T-helper 1 cell treated with Interleukin-12 subunit alpha and Interleukin-12 subunit beta and Interleukin-4 antibody, amounts not matched to agents 30 μg/mL and 1 μg/mL, for 36 hours (primary cell): ENCODE results near the gene CD151.
A peak's percentile ranks its signal among the peaks of the same experiment; 100 is the strongest.

Experiments
- H3K27ac Mint-ChIP-seq: one replicate; pipeline ENCODE4 v1.8.0; 2021; ENCODE audit warnings: mild to moderate bottlenecking, mixed read lengths
- H3K27me3 Mint-ChIP-seq: one replicate; pipeline ENCODE4 v1.8.0; 2021; ENCODE audit warnings: low read depth, mixed read lengths
- H3K36me3 Mint-ChIP-seq: one replicate; pipeline ENCODE4 v1.8.0; 2021; ENCODE audit warnings: low read depth, mixed read lengths
- H3K4me1 Mint-ChIP-seq: one replicate; pipeline ENCODE4 v1.8.0; 2021; ENCODE audit warnings: low read depth, mixed read lengths
- H3K4me3 Mint-ChIP-seq: one replicate; pipeline ENCODE4 v1.8.0; 2021; ENCODE audit warnings: mild to moderate bottlenecking, moderate library complexity, mixed read lengths
- H3K9me3 Mint-ChIP-seq: one replicate; pipeline ENCODE4 v1.8.0; 2021; ENCODE audit warnings: mixed read lengths

CD151 gene

DNA sequence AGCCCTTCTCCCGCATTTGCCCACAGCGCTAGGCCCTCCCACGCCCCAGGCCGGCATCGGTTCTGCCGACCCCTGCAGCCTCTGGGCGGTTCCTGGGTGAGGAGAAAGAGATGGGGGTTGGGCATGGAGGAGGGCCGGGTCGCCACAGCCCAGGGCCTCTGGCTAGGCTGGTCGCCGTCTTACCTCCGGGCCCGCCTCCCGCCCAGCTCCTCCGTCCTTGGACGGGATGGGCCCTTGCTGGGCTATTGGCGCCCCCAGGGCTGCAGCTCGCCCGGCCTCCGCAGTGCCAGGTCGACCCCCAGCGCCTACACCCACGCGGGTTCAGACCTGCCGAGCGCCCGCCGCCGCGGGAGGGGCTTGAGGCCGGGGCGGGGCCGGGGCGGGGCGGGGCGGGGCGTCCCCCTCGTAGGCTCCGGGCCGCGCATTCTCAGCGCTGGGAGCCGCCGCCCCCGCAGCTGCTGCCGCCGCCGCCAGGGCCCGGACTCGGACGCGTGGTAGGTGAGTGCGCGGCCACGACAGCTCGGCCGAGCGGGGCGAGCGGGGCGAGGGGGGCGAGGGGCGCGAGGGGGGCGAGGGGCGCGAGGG is at the start of gene CD151:
TSS of gene CD151 (plus strand) at position 424 of the 585 bp plus-strand sequence. CDS start 3,118 bp downstream, outside the sequence.
- H3K4me1 Mint-ChIP-seq, result peaks cover 3% of the 10 kb centered on the region

DNA sequence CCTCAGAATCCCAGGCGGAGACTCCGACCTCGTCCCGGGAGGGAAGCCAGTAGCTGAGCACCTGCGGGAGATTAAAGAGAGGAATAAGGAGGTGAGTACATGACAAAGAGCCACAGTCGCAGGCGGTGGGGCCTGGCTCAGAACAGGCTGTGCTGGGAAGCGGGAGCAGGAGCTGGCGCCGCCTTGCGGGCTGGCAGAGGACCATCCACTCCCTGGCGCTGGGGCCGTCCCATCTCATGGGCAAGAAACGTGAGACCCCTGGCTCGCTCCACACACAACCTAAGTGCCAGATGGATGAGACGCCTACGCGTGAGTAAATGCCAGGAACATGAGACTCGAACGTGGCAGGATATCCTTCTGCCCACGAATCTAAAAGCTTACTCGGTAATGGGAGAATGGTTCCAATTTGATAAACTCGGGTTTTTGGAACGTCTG is 49.2 kb upstream of the CD151 start:
- no peaks in the 10 kb centered on the region for H3K9me3 Mint-ChIP-seq
- no peak overlapping the region for H3K27ac Mint-ChIP-seq
- no peak overlapping the region for H3K4me3 Mint-ChIP-seq
- peaks cover 5% of the 10 kb centered on the region for H3K36me3 Mint-ChIP-seq
- H3K4me1 Mint-ChIP-seq, result no peaks in the 10 kb centered on the region
- H3K27me3 Mint-ChIP-seq, result no peaks in the 10 kb centered on the region

More for the DNA sequence above, at the start of gene CD151:
- Mint-ChIP-seq H3K27me3 (peaks cover 39% of the 10 kb centered on the region), H3K4me3 (peak within 1 kb of the TSS; percentile 67), H3K27ac (no peak within 1 kb of the TSS), H3K9me3 (no peaks in the 10 kb centered on the region), H3K36me3 (peaks cover 1% of the 10 kb centered on the region)

DNA sequence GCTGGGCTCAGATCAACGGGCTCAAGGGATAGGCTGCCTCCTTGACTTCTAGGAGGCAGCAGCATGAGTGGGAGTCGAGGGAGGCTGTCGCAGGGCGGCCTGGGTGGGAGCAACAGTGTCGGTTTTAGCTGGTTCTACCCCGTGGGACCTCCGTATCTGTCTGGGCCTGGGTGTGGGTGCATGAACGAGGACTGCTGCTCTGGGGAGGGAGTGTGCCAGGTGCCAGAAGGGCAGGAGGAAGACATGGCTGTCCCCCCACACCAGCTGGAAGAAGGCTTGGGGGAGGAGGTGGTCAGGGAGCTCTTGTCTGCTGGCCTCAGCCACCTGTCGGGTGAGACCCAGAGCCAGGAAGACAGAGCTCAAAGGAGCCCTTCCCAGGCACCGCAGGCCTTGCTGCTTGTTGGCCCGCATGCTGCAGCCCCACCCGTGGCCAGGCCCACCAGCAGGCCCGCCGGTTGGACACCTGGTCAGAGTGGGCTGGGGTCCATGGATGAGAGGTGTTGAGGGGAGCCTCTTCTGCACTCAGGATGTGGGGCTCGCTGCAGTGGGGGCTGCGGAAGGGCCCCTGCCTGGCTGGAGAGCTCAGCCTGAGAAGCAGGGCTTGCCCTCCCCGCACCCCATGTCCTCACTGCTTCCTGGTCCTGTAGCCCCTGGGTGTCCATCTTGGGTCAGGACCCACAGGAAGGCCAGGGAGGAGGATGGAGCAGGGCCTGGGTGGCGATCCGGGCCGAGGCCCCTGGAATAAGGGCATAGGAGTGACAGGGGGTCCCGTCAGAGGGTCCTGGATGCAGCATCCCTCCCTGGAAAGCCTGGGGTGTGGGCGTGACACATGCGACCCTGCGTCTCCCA is 46.3 kb upstream of the CD151 start:
- Mint-ChIP-seq H3K4me1 (no peaks in the 10 kb centered on the region), H3K36me3 (peaks cover 5% of the 10 kb centered on the region), H3K4me3 (no peak overlapping the region), H3K27ac (no peak overlapping the region), H3K9me3 (no peaks in the 10 kb centered on the region), H3K27me3 (no peaks in the 10 kb centered on the region)

DNA sequence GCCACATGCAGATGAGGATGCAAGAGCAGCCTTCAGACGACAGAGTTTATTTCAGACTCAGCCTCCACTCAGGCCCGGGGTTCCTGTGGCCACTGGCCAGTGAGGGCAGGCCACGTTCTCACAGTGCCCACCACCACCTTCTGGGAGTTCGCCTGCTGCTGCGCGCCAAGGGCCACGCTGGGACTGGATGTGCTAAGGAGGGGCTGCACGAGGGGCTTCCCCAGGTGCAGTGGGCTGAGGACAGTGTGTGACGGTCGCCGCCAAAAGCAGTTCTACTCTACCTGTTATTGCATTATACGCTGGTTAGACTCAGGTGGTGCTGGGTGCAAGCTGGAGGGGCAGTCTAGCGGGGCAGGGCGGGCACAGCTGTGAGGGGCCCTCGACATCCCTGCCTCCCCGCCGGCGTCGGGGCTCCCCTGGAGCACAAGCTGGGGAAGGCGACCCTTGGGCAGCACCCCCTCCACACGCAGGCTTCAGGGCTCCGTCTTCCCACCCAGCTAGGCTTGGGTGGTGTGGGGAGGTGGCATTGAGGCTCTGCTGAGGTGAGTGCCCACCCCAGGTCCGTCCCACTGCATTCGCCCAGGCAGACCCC is 45.6 kb upstream of the CD151 start:
- Mint-ChIP-seq H3K9me3 (no peaks in the 10 kb centered on the region), H3K27ac (no peak overlapping the region), H3K4me3 (no peak overlapping the region), H3K36me3 (peaks cover 5% of the 10 kb centered on the region), H3K27me3 (no peaks in the 10 kb centered on the region), H3K4me1 (no peaks in the 10 kb centered on the region)

DNA sequence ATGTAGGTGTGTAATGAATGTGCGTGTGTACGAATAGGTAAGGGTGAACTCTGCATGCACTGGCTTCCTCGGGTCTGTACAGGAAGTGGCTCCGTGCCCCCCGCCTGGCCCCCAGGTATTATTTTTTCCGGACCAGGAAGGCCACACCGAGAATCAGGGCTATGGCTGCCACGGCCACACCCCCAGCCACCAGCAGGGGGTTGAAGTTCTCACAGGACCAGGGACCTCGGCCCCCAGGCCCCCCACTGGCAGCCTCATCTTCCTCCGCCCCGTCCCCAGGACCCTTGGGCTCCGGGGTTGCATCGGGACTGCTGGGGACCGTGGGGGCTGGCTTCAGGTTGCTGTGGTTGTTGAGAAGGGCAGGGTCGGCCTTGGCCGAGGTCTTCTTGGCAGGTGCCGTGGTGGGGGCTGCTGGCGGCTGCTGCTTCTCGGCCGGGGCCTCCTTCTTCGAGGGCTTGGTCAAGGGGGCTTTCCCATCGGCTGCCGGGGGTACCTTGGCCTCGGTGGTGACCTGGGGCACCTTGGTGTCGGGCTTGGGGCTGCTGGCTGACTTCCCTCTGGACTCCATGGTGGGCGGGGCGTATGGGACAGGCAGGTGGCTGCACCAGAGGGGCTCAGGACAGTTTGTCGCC is 44.6 kb upstream of the CD151 start:
- no peaks in the 10 kb centered on the region for H3K9me3 Mint-ChIP-seq
- H3K27ac Mint-ChIP-seq, result no peak overlapping the region
- H3K36me3 Mint-ChIP-seq, result peaks cover 5% of the 10 kb centered on the region
- H3K27me3 Mint-ChIP-seq, result no peaks in the 10 kb centered on the region
- no peak overlapping the region for H3K4me3 Mint-ChIP-seq
- H3K4me1 Mint-ChIP-seq, result no peaks in the 10 kb centered on the region

DNA sequence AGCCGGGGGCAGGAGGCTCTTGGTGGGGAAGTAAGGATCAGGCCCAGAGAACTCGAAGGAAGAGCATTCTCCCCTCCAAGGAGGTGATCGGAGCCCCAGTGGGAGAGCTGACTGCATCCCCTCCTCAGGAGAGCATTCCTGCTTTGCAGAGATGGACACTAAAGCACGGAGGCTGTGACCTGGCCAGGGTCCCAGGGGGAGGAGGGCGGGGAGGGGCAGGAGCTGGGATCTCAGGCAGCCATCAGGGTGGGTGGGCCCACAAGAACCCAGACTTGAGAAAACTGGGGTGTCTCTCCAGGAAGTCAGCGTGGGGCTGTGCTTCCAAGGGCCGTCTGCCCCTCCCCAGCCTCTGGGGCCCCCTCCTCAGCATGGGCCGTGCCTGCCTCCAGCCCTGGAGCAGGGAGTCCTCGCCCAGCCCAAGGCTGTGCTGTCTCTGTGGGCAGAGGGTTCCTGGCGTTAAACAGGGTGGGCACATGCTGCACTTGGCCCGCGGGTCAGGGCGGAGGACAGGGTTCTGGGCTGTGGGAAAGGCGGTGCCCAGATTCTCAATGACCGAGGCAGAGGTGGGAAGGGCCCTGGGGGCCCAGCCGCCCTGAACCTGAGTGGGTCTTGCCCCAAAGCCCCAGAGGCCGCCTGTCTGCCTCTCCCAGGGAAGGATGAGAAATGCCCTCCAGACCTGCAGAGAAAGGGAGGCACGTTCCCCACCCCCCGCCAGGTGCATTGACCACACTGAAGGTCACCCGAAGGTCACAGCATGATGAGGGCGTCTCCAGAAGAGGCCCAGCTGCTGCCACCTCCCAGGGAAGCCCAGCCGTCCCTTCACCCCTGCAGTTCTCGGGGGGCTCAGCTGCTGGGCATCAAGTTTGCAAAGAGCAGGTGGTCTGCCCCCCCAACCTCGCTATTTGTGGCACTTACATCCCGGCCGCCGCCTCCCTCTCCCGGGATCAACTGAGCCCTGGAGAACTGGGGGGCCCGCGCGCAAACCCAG is 43.5 kb upstream of the CD151 start:
- H3K27ac Mint-ChIP-seq, result no peak overlapping the region
- no peaks in the 10 kb centered on the region for H3K4me1 Mint-ChIP-seq
- peaks cover 3% of the 10 kb centered on the region for H3K36me3 Mint-ChIP-seq
- no peaks in the 10 kb centered on the region for H3K9me3 Mint-ChIP-seq
- no peaks in the 10 kb centered on the region for H3K27me3 Mint-ChIP-seq
- H3K4me3 Mint-ChIP-seq, result peak overlapping the region; percentile 21

DNA sequence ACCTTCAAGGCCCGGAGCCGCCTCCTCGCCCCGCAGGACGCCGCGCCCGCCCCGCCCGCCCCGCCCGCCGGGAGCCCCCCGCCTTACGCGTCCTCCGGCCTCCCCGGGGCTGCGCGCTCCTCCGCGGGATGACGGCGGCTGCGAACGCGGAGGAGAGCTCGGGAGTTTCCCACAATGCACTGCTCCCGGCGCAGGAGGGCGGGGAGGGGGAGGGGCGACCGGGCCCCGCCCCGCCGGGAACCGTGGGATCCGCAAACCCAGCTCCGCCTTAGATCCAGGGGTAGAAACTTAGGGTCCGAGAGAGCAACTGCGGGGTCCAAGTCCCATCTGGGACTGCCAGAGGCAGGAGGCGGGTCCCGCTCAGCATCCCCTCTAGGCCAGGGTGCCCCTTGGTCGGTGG is 42.8 kb upstream of the CD151 start, which contains the start of gene CEND1:
TSS of gene CEND1 (minus strand) at position 148 of the 400 bp plus-strand sequence. CDS start 1,514 bp downstream, outside the sequence.
- peak within 1 kb of the TSS; percentile 21 for H3K4me3 Mint-ChIP-seq
- H3K27me3 Mint-ChIP-seq, result no peaks in the 10 kb centered on the region
- H3K36me3 Mint-ChIP-seq, result peaks cover 3% of the 10 kb centered on the region
- H3K9me3 Mint-ChIP-seq, result no peaks in the 10 kb centered on the region
- no peaks in the 10 kb centered on the region for H3K4me1 Mint-ChIP-seq
- no peak within 1 kb of the TSS for H3K27ac Mint-ChIP-seq

DNA sequence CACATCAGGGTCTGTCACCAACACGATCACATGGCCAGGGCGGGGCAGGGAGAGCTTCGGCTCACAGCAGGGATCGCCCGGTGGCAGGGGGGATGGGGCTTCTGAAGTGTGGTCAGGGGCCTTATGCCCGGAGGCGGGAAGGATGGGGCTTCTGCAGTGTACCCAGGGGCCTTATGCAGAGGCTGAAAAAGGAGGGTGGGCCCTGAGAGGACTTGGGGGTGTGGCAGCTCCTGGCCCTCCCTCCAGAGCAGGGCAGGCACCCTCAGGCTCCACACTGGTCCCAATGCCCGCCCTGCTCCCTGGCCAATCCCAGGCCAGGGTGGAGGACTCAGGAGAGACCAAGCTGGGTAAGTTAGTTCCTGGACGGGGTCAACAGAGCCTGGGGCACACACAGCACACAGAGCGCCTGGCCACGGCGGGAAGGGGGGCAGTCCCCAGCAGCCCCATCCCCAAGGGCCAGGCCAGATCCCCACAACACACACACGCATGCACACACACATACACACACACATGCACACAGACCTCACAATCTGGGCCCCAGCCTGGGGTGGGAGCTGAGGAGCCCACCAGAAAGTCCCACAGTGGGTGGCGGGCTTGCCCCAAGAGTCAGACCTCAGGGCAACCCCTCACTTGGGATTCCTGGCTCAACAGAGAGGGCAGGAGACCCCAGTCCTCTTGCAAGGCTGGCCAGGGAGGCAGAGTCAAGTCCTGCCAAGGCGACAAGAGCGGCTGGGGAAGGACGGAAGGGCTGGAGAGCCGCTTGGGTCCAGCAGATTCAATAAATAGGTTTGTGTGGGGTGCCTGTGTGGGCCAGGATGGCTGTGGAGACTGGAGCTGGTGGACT is 41.8 kb upstream of the CD151 start:
- Mint-ChIP-seq H3K27ac (no peak overlapping the region), H3K27me3 (no peaks in the 10 kb centered on the region), H3K4me3 (no peak overlapping the region), H3K4me1 (peaks cover under 1% of the 10 kb centered on the region), H3K9me3 (no peaks in the 10 kb centered on the region), H3K36me3 (peaks cover 3% of the 10 kb centered on the region)

DNA sequence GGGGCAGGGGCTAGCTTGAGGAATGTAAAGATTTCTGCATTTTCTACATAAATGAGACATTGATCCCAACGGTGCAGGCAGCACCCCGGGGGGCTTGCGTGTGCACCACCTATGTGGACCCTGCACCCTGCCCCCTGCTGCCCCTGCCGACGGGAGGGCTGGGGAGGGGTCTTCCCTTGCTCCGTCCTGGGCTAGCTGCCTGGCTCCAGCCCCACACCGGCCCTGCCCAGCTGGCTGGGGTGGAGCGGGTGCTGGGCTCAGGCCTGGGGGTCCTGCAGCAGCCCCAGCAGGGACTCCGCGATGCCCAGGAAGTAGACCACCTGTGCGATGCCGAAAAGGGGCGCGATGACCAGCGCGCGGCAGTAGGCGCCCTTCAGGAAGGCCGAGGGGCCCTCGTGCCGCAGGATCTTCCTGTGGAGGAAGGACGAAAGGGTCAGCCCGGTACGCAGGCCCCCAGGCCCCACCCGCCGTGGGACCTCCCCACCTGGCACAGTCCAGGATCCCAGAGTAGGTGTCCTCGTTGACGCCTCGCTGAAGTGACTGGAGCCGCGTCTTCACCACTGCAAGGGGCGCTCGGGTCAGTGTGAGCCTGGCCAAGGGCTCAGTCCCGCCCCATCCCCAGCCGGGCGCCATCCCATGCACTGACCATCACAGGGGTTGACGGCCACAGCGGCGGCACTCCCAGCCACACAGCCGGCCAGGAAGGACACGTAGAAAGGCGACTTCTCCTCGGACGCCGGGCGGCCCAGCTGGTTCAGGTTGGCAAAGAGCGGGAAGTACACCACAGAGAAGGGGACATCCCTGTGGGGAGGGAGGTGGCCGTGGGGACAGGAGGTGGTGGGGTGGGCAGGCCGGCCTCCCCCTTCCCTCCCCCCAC is 40.9 kb upstream of the CD151 start:
- H3K4me1 Mint-ChIP-seq, result peaks cover 6% of the 10 kb centered on the region
- no peak overlapping the region for H3K27ac Mint-ChIP-seq
- H3K36me3 Mint-ChIP-seq, result peaks cover 4% of the 10 kb centered on the region
- H3K4me3 Mint-ChIP-seq, result no peak overlapping the region
- H3K27me3 Mint-ChIP-seq, result no peaks in the 10 kb centered on the region
- H3K9me3 Mint-ChIP-seq, result no peaks in the 10 kb centered on the region

DNA sequence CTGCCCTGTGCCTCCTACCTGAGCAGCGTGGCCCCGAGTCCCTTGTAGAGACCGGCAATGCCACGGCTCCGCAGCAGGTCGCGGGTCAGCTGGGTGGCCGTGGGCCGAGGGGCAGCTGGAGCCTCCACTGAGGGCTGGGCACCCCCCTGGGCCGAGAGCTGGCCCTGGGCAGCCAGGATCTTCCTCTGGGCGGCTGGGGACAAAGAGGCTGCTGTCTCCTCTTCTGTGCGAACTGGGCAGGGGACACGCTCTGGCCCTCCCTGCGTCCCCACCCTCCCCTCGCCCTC is 40.3 kb upstream of the CD151 start:
- Mint-ChIP-seq H3K4me3 (no peak overlapping the region), H3K36me3 (peaks cover 4% of the 10 kb centered on the region), H3K4me1 (peaks cover 8% of the 10 kb centered on the region), H3K27me3 (no peaks in the 10 kb centered on the region), H3K27ac (no peak overlapping the region), H3K9me3 (no peaks in the 10 kb centered on the region)

DNA sequence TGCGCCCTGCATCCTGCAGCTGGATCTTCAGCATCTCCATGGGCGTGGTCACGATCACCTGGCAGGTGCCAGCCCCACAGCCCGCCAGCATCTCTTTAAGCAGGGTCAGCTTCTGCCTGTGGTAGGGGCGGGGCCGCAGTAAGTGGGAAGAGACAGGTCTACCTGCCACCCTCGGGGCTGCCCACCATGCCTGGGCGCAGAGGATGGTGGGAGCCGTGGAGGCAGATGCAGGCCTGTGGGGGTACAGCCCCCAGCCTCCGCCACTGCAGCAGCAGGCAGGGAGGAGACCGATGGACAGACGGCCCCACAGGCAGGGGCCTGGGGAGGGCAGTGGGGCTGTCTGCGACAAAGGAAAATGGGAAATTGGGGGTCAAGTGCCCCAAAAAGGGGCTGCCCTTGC is 39.9 kb upstream of the CD151 start:
- H3K27me3 Mint-ChIP-seq, result no peaks in the 10 kb centered on the region
- H3K9me3 Mint-ChIP-seq, result no peaks in the 10 kb centered on the region
- H3K36me3 Mint-ChIP-seq, result peaks cover 4% of the 10 kb centered on the region

DNA sequence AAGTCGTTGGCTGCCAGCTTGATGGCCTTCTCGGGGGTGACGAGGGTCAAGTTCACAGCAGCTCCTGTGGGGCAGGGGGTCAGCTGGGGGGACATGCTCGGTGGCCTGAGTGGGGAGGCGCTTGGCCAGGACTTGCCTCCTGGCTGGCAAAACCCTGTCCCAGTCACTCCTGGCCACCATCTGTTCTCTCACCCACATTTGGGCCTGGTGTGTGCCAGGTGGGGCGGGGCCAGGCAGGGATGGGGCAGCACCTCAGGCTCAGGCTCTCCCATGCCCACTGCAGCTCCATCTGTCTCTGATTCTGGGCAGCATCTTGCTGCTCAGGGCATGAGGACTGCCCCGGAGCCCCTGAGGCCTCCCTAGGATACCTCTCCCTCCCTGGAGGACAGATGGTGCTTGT is 39.2 kb upstream of the CD151 start:
- Mint-ChIP-seq H3K4me1 (peaks cover 8% of the 10 kb centered on the region), H3K9me3 (no peaks in the 10 kb centered on the region), H3K27me3 (no peaks in the 10 kb centered on the region), H3K4me3 (no peak overlapping the region), H3K27ac (peak overlapping the region; percentile 45), H3K36me3 (peaks cover 4% of the 10 kb centered on the region)

More for the DNA sequence above, 39.9 kb upstream of the CD151 start:
- no peak overlapping the region for H3K4me3 Mint-ChIP-seq
- no peak overlapping the region for H3K27ac Mint-ChIP-seq
- peaks cover 8% of the 10 kb centered on the region for H3K4me1 Mint-ChIP-seq
